ENCODE results near the gene RASA3.

RASA3 gene

DNA sequence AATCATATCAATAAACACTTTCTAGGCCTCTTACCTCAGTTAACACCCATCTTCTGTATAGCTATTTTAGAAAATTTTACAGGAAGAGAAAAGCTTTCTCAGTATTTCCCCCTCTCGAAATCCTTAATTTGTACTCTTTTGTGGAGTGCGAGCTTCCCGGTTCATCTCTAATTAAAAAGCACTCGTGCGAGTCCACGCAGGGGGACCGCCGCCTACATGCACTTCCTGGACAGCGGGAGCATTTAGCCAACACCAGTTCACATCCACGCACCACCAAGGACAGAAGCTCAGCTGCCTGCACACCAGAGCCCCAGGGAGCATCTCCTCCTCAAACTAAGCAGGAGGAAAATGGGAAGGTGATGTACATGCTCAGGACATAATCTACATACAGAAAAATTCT is 60.0 kb downstream of the RASA3 start:
- TF ChIP-seq, protein P1, sequence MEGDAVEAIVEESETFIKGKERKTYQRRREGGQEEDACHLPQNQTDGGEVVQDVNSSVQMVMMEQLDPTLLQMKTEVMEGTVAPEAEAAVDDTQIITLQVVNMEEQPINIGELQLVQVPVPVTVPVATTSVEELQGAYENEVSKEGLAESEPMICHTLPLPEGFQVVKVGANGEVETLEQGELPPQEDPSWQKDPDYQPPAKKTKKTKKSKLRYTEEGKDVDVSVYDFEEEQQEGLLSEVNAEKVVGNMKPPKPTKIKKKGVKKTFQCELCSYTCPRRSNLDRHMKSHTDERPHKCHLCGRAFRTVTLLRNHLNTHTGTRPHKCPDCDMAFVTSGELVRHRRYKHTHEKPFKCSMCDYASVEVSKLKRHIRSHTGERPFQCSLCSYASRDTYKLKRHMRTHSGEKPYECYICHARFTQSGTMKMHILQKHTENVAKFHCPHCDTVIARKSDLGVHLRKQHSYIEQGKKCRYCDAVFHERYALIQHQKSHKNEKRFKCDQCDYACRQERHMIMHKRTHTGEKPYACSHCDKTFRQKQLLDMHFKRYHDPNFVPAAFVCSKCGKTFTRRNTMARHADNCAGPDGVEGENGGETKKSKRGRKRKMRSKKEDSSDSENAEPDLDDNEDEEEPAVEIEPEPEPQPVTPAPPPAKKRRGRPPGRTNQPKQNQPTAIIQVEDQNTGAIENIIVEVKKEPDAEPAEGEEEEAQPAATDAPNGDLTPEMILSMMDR (IDR thresholded peaks at IDR 0.05; ENCODE audit: low read depth, low read length, missing control alignments), result no peak
- DNase-seq (ENCODE audit: extremely low read depth, low read depth), result no peak
- no peak overlapping the region for H3K4me3 ChIP-seq (replicated peaks; ENCODE audit: low read depth, low read length)

DNA sequence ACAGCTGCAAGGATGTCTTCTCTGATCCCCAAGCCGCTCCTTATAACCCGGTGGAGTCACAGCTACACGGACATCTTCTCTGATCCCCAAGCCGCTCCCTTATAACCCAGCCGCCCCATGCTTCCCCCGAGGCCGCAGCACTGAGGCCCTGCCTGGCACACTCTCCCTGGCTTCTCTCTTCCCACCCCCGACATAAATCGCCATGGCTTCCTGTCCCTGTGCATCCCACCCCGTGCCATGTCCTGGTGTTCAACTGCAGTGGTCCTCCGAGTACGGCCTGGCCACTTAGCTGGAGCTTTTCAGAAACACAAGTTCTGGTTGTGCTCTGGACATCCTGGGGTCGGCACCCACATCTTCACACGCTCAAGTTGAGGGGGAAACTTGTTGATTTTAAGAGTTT is 60.4 kb downstream of the RASA3 start:
- DNase-seq (ENCODE audit: extremely low read depth, low read depth), result no peak
- H3K4me3 ChIP-seq (replicated peaks; ENCODE audit: low read depth, low read length), result no peak overlapping the region
- TF ChIP-seq, protein P1 (IDR thresholded peaks at IDR 0.05; ENCODE audit: low read depth, low read length, missing control alignments), result no peak

DNA sequence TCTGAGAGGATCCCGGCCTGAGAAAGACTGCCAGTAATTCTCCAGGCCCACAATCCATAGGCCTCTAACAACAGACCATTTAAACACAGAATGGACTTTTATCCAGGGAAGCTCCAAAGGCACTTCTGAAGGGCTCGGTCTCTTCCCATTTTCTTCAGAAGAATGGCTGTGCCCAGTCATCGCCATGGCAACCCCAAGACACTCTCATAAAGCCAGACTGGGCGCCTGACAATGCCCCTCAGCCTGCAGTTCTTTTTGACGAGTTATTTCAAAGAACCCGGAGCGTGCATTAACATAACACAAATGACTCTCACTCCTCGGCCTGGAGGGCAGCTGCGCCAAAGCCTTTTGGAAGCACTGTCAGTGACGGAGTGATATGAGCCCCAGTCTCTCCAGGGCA is 61.0 kb downstream of the RASA3 start:
- H3K4me3 ChIP-seq (replicated peaks; ENCODE audit: low read depth, low read length), result no peak overlapping the region
- no peak for DNase-seq (ENCODE audit: extremely low read depth, low read depth)
- TF ChIP-seq, protein P1 (IDR thresholded peaks at IDR 0.05; ENCODE audit: low read depth, low read length, missing control alignments), result no peak

DNA sequence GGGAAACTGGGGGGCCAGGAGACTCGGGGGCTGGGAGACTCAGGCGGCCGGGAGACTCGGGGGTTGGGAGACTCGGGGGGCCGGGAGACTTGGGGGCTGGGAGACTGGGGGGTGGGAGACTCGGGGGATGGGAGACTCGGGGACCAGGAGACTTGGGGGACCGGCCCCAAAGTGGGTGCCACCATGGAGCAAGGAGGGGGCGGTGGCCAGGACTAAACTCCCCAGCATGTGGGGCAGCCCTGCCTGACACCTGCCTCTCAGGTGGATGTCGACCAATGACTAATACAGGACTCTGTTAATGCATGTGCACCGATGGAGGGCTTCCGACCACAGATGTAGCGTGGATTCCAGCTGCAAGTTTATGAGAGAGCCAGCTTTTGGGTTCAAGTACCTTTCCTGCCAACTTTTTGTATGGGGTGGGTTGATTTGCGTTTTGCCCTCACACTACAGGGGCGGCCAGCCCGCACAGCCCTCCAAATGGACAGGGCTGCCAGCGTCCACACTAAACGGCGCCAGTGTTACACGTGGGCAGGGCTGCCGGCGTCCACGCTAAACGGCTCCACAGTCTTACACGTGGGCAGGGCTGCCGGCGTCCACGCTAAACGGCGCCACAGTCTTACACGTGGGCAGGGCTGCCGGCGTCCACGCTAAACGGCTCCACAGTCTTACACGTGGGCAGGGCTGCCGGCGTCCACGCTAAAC is 62.2 kb downstream of the RASA3 start:
- DNase-seq (ENCODE audit: extremely low read depth, low read depth), result no peak
- TF ChIP-seq, protein P1 (IDR thresholded peaks at IDR 0.05; ENCODE audit: low read depth, low read length, missing control alignments), result no peak
- H3K4me3 ChIP-seq (replicated peaks; ENCODE audit: low read depth, low read length), result no peak overlapping the region

GRCh38 chr13:114069376-114070097 is 62.9 kb downstream of the RASA3 start:
- DNase-seq (ENCODE audit: extremely low read depth, low read depth), result no peak
- H3K4me3 ChIP-seq (replicated peaks; ENCODE audit: low read depth, low read length), result no peak overlapping the region
- TF ChIP-seq, protein P1 (IDR thresholded peaks at IDR 0.05; ENCODE audit: low read depth, low read length, missing control alignments), result no peak

DNA sequence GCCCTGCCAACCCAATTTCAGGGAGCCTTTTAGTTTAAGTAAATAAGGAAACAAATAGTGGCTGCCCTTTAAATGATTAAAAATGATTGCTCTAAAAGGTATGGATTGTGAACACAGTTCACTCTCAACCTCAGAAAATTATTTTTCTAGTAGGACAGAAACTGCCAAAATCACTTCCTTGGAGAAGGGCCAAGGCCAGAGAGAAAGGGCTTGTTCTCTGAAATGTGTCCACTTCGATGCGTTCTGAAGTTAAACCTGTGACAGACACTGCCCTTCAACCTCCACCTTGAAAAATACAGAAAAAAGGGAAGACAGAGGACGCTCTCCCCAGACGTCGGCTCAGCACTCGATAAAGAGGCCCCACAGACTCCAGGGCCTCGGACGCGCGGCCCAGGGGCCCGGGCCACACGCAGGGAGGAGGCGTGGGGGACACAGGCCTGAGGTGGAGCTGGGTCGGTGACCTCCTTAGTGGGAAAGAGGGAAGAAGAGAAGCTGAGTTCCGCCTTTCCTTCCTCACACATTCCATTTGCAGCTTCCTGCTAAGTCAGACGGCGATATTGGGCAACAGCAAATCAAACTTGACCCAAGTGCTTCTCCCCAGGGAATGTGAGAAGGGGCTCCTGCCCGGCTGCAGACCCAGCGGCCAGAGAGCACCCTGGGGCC is 63.6 kb downstream of the RASA3 start:
- DNase-seq (ENCODE audit: extremely low read depth, low read depth), result peak; percentile 16
- TF ChIP-seq, protein P1 (IDR thresholded peaks at IDR 0.05; ENCODE audit: low read depth, low read length, missing control alignments), result no peak
- no peak overlapping the region for H3K4me3 ChIP-seq (replicated peaks; ENCODE audit: low read depth, low read length)
